Peyer's patch (tissue), 4 donors: ENCODE data around the gene TNFSF4. TPM values are rescaled to one million over a fixed set of nuclear protein-coding genes. Genes with fewer than 3 reads are reported as not detected.

Experiments
- DNase-seq, 3 donors: peaks; one replicate each; pipeline ENCODE4 v3.0.0-alpha.2; 2017 to 2019
- H3K27ac ChIP-seq, 4 donors: fragments of 200-600 bp; sonication (generic); one replicate each; pipeline ENCODE4 v1.5.1; 2016 to 2019
- H3K27me3 ChIP-seq, 2 donors: fragments of 200-600 bp; sonication (generic); one replicate each; pipeline ENCODE4 v1.5.1; 2019
- H3K36me3 ChIP-seq, 3 donors: fragments of 200-600 bp; sonication (generic); one replicate each; pipeline ENCODE4 v1.5.1; 2016 to 2019
- H3K4me1 ChIP-seq, 4 donors: fragments of 200-600 bp; sonication (generic); one replicate each; pipeline ENCODE4 v1.5.1; 2016 to 2019
- H3K4me3 ChIP-seq, 4 donors: fragments of 200-600 bp; sonication (generic); 1 replicate in 3 of 4; 2 replicates in 1 of 4; pipeline ENCODE4 v1.5.1; 2016 to 2019; ENCODE audit warnings: mild to moderate bottlenecking in 1 of 4
- H3K9me3 ChIP-seq, 4 donors: fragments of 200-600 bp; sonication (generic); one replicate each; pipeline ENCODE4 v1.5.1; 2016 to 2019; ENCODE audit warnings: mild to moderate bottlenecking in 1 of 4
- CTCF ChIP-seq, 6 experiments: fragments of 450-650 bp in 4 of 6; fragments of 200-600 bp in 2 of 6; sonication (generic) in 1 of 6; IDR thresholded peaks; one replicate each; pipeline ENCODE4 v1.5.1; 2017 to 2019; ENCODE audit warnings: antibody characterized with exemption in 6 of 6, mild to moderate bottlenecking in 3 of 6, moderate library complexity in 1 of 6
- POLR2A ChIP-seq, 2 donors: fragments of 450-650 bp; IDR thresholded peaks; one replicate each; pipeline ENCODE4 v1.5.1; 2017; ENCODE audit warnings: antibody characterized with exemption in 2 of 2, mild to moderate bottlenecking in 2 of 2, moderate library complexity in 2 of 2
- total RNA-seq, 4 donors: library from RNA; depleted of rRNA; stranded (reverse); fragments of >200 nt; gene quantifications; one replicate each; pipeline ENCODE4 v1.1.0, GENCODE V29; 2016

Gene TNFSF4
- total RNA-seq, 4 donors from 2014 or later: 0.70 to 2.5 TPM; not detected in 2

GRCh38 chr1:173201969-173202368, 5.2 kb downstream of the TNFSF4 start:
- Histone ChIP-seq H3K9me3 (no peaks in the 10 kb centered on the region), H3K4me1 (no peaks in the 10 kb centered on the region), H3K27me3 (no peaks in the 10 kb centered on the region), H3K4me3 (no peak overlapping the region), H3K27ac (no peak overlapping the region), H3K36me3 (no peaks in the 10 kb centered on the region)
- DNase-seq: no peak
- TF ChIP-seq CTCF (IDR thresholded peaks at IDR 0.05) (no peak), POLR2A (IDR thresholded peaks at IDR 0.05) (no peak)

GRCh38 chr1:173195596-173196088, 11.5 kb downstream of the TNFSF4 start:
- Histone ChIP-seq H3K36me3 (no peaks in the 10 kb centered on the region), H3K27ac (no peak overlapping the region), H3K4me1 (peaks cover 0 to 3% (median 0%) of the 10 kb centered on the region in 4 donors), H3K4me3 (no peak overlapping the region), H3K9me3 (no peaks in the 10 kb centered on the region), H3K27me3 (no peaks in the 10 kb centered on the region)
- no peak for TF ChIP-seq CTCF (IDR thresholded peaks at IDR 0.05)
- no peak for TF ChIP-seq POLR2A (IDR thresholded peaks at IDR 0.05)
- DNase-seq: peak in 2 of 3 donors; percentile 39 to 47

GRCh38 chr1:173193639-173194038, 13.5 kb downstream of the TNFSF4 start:
- peaks cover 0 to 11% (median 0%) of the 10 kb centered on the region in 4 donors for H3K4me1 ChIP-seq
- no peak overlapping the region for H3K4me3 ChIP-seq
- H3K9me3 ChIP-seq: no peaks in the 10 kb centered on the region
- no peaks in the 10 kb centered on the region for H3K27me3 ChIP-seq
- no peak for DNase-seq
- H3K36me3 ChIP-seq: no peaks in the 10 kb centered on the region
- no peak for TF ChIP-seq POLR2A (IDR thresholded peaks at IDR 0.05)
- TF ChIP-seq CTCF (IDR thresholded peaks at IDR 0.05): no peak
- no peak overlapping the region for H3K27ac ChIP-seq

GRCh38 chr1:173191011-173191705, 16.0 kb downstream of the TNFSF4 start:
- no peaks in the 10 kb centered on the region for H3K27me3 ChIP-seq
- no peaks in the 10 kb centered on the region for H3K36me3 ChIP-seq
- DNase-seq: no peak
- H3K4me3 ChIP-seq: no peak overlapping the region
- H3K4me1 ChIP-seq: peaks cover 0 to 11% (median 0%) of the 10 kb centered on the region in 4 donors
- no peaks in the 10 kb centered on the region for H3K9me3 ChIP-seq
- TF ChIP-seq POLR2A (IDR thresholded peaks at IDR 0.05) (no peak), CTCF (IDR thresholded peaks at IDR 0.05) (no peak)
- H3K27ac ChIP-seq: peak overlapping the region in 1 of 4 donors; percentile 40

- Histone ChIP-seq H3K4me1 (peaks cover 0 to 11% (median 0%) of the 10 kb centered on the region in 4 donors), H3K4me3 (no peak overlapping the region), H3K27ac (peak overlapping the region in 3 of 4 donors; percentile 1 to 40 (median 21)), H3K27me3 (no peaks in the 10 kb centered on the region), H3K36me3 (no peaks in the 10 kb centered on the region), H3K9me3 (no peaks in the 10 kb centered on the region)
- peak in 2 of 3 donors; percentile 57 to 74 for DNase-seq
- no peak for TF ChIP-seq CTCF (IDR thresholded peaks at IDR 0.05)
- TF ChIP-seq POLR2A (IDR thresholded peaks at IDR 0.05): no peak
These were observed 16.8 kb downstream of the TNFSF4 start for GRCh38 chr1:173190101-173190936.
